GM21390 (cell line): Measurements from ENCODE around the gene RELN.

Experiments used
- ATAC-seq: cut with Tn5 transposase; IDR thresholded peaks from one replicate; pipeline ENCODE4 v1.9.1; 2021; ENCODE audit not compliant: unreplicated experiment

RELN gene

GRCh38 chr7:103423467-103424179, 565.8 kb downstream of the RELN start:
- no peak for ATAC-seq
